HG02623 (cell line): ENCODE results near the gene EHMT1.
A peak's percentile ranks its signal among the peaks of the same experiment; 100 is the strongest.
"Not testable (repeated sequence)": the region's sequence is repeated elsewhere in the genome, so short reads cannot be mapped to it uniquely, and the experiment has no call there.

Experiments used
- ATAC-seq: cut with Tn5 transposase; IDR thresholded peaks from one replicate; pipeline ENCODE4 v1.9.1; 2021; ENCODE audit warnings: moderate library complexity; ENCODE audit not compliant: unreplicated experiment

Gene EHMT1

GRCh38 chr9:137715866-137716693, 97.3 kb downstream of the EHMT1 start:
- ATAC-seq, result not testable (repeated sequence)

GRCh38 chr9:137716694-137717287, 98.0 kb downstream of the EHMT1 start:
- ATAC-seq, result no peak

GRCh38 chr9:137717776-137718327, 99.0 kb downstream of the EHMT1 start:
- ATAC-seq, result no peak

GRCh38 chr9:137719194-137719593, 100.4 kb downstream of the EHMT1 start:
- no peak for ATAC-seq

- no peak for ATAC-seq
Observed at GRCh38 chr9:137720571-137721110, 101.8 kb downstream of the EHMT1 start.

- no peak for ATAC-seq
Observed at GRCh38 chr9:137721479-137721878, 102.7 kb downstream of the EHMT1 start.

GRCh38 chr9:137721899-137722298, 103.1 kb downstream of the EHMT1 start:
- no peak for ATAC-seq

- no peak for ATAC-seq
Observed at GRCh38 chr9:137722481-137722880, 103.7 kb downstream of the EHMT1 start.

- not testable (repeated sequence) for ATAC-seq
Observed at GRCh38 chr9:137723356-137723755, 104.6 kb downstream of the EHMT1 start.

GRCh38 chr9:137723783-137724445, 105.1 kb downstream of the EHMT1 start:
- ATAC-seq, result no peak

GRCh38 chr9:137724818-137725240, 106.0 kb downstream of the EHMT1 start:
- ATAC-seq, result no peak

- ATAC-seq, result no peak
Observed at GRCh38 chr9:137725598-137725997, 106.8 kb downstream of the EHMT1 start.

GRCh38 chr9:137726336-137726735, 107.5 kb downstream of the EHMT1 start:
- ATAC-seq, result peak; percentile 53

GRCh38 chr9:137726764-137727163, 108.0 kb downstream of the EHMT1 start:
- no peak for ATAC-seq

- ATAC-seq, result no peak
Observed at GRCh38 chr9:137727716-137728115, 108.9 kb downstream of the EHMT1 start.

- no peak for ATAC-seq
Observed at GRCh38 chr9:137728444-137729311, 109.9 kb downstream of the EHMT1 start.

GRCh38 chr9:137731216-137731946, 112.6 kb downstream of the EHMT1 start:
- no peak for ATAC-seq

GRCh38 chr9:137731947-137732813, 113.4 kb downstream of the EHMT1 start:
- no peak for ATAC-seq

- no peak for ATAC-seq
Observed at GRCh38 chr9:137733429-137733828, 114.6 kb downstream of the EHMT1 start.
